Sigmoid colon (tissue), 7 donors: ENCODE measurements around the gene RGS19. TPM values are rescaled to one million over a fixed set of nuclear protein-coding genes. Genes with fewer than 3 reads are reported as not detected.

Source experiments
- DNase-seq: peaks from one replicate; pipeline ENCODE4 v3.0.0-alpha.2; 2019
- H3K27ac ChIP-seq, 4 donors: fragments of 200-600 bp; sonication (generic); one replicate each; pipeline ENCODE4 v1.5.1; 2016 to 2019; ENCODE audit warnings: mild to moderate bottlenecking in 1 of 4
- H3K27me3 ChIP-seq, 3 donors: fragments of 200-600 bp; sonication (generic); one replicate each; pipeline ENCODE4 v1.5.1; 2019; ENCODE audit warnings: mild to moderate bottlenecking in 1 of 3
- H3K36me3 ChIP-seq, 4 donors: fragments of 200-600 bp; sonication (generic); one replicate each; pipeline ENCODE4 v1.5.1; 2016 to 2019
- H3K4me1 ChIP-seq, 4 donors: fragments of 200-600 bp; sonication (generic); one replicate each; pipeline ENCODE4 v1.5.1; 2017 to 2019
- H3K4me3 ChIP-seq, 4 donors: fragments of 200-600 bp; sonication (generic); one replicate each; pipeline ENCODE4 v1.5.1; 2017 to 2019; ENCODE audit warnings: mild to moderate bottlenecking in 2 of 4, moderate library complexity in 1 of 4
- H3K9me3 ChIP-seq, 4 donors: fragments of 200-600 bp in 3 of 4; sonication (generic) in 3 of 4; one replicate each; pipeline versions ENCODE4 v1.5.1 to v1.6.1; 2013 to 2019
- CTCF ChIP-seq, 4 experiments: fragments of 450-650 bp in 3 of 4; fragments of 200-600 bp in 1 of 4; IDR thresholded peaks; one replicate each; pipeline ENCODE4 v1.5.1; 2016 to 2019; ENCODE audit warnings: antibody characterized with exemption in 4 of 4, mild to moderate bottlenecking in 3 of 4, moderate library complexity in 2 of 4
- EP300 ChIP-seq, 4 donors: sonication (generic); formaldehyde crosslinking; IDR thresholded peaks; one replicate each; pipeline ENCODE4 v1.6.1; 2017; ENCODE audit warnings: antibody characterized with exemption in 4 of 4
- POLR2A ChIP-seq, 2 donors: fragments of 450-650 bp; IDR thresholded peaks; one replicate each; pipeline ENCODE4 v1.6.1; 2016; ENCODE audit warnings: antibody characterized with exemption in 2 of 2, mild to moderate bottlenecking in 2 of 2, moderate library complexity in 2 of 2
- POLR2AphosphoS5 ChIP-seq, 4 donors: sonication (generic); formaldehyde crosslinking; IDR thresholded peaks; one replicate each; pipeline ENCODE4 v1.6.1; 2017; ENCODE audit warnings: antibody characterized with exemption in 4 of 4
- WGBS, 2 donors: extraction: QIAGEN DNeasy Blood & Tissue Kit; methylation state at CpG; one replicate each; pipeline ENCODE4 v1.1.7; 2013; 5-methylcytosine and 5-hydroxymethylcytosine counted together
- intact Hi-C: fragments of 100-400 bp; cut with DNase I; formaldehyde crosslinking; loops from one replicate; pipeline ENCODE4 v1.15.1; 2023
- polyA plus RNA-seq, 3 donors: library from polyadenylated mRNA; stranded (reverse); fragments of 200-250 nt; gene quantifications; one replicate each; pipeline ENCODE4 v1.2.3, GENCODE V29; 2013
- total RNA-seq, 4 donors: library from RNA; depleted of rRNA; stranded (reverse); fragments of >200 nt; gene quantifications; one replicate each; pipeline ENCODE4 v1.1.0, GENCODE V29; 2016
- donor health status: healthy with polysubstance abuse.
- donor health status: Bipolar disorder and iron deficiency.
- donor health status: healthy.

The RGS19 gene
- total and polyA plus RNA-seq, 7 donors, result 7.5 to 22.0 (median 11.6) TPM

GRCh38 chr20:64100566-64100888 lies 21.2 kb upstream of the RGS19 start:
- TF ChIP-seq CTCF (IDR thresholded peaks at IDR 0.05) (no peak), EP300 (IDR thresholded peaks at IDR 0.05) (no peak), POLR2AphosphoS5 (IDR thresholded peaks at IDR 0.05) (no peak), POLR2A (IDR thresholded peaks at IDR 0.05) (no peak)
- WGBS, 2 donors, result 48 to 70% methylated on average over 4 of the region's 4 CpGs
- Histone ChIP-seq H3K27me3 (peaks cover 23 to 76% (median 63%) of the 10 kb centered on the region in 3 donors), H3K4me3 (no peak overlapping the region), H3K36me3 (no peaks in the 10 kb centered on the region), H3K9me3 (no peaks in the 10 kb centered on the region), H3K27ac (no peak overlapping the region), H3K4me1 (peaks cover 0 to 12% (median 10%) of the 10 kb centered on the region in 4 donors)
- no peak for DNase-seq
- intact Hi-C loops, result no loop called here

GRCh38 chr20:64099880-64100565 lies 20.7 kb upstream of the RGS19 start:
- no peak overlapping the region for H3K4me3 ChIP-seq
- H3K27me3 ChIP-seq, result peaks cover 23 to 80% (median 65%) of the 10 kb centered on the region in 3 donors
- no peaks in the 10 kb centered on the region for H3K36me3 ChIP-seq
- H3K27ac ChIP-seq, result no peak overlapping the region
- H3K9me3 ChIP-seq, result no peaks in the 10 kb centered on the region
- intact Hi-C loops, result no loop called here
- H3K4me1 ChIP-seq, result peaks cover 0 to 12% (median 10%) of the 10 kb centered on the region in 4 donors
- TF ChIP-seq POLR2AphosphoS5 (IDR thresholded peaks at IDR 0.05) (no peak), EP300 (IDR thresholded peaks at IDR 0.05) (no peak), CTCF (IDR thresholded peaks at IDR 0.05) (no peak), POLR2A (IDR thresholded peaks at IDR 0.05) (no peak)
- WGBS, 2 donors, result 60 to 65% methylated on average over 14 of the region's 14 CpGs
- DNase-seq, result no peak

- Histone ChIP-seq H3K9me3 (no peaks in the 10 kb centered on the region), H3K4me3 (no peak overlapping the region), H3K27ac (no peak overlapping the region), H3K27me3 (peaks cover 23 to 79% (median 65%) of the 10 kb centered on the region in 3 donors), H3K4me1 (peaks cover 0 to 12% (median 10%) of the 10 kb centered on the region in 4 donors), H3K36me3 (no peaks in the 10 kb centered on the region)
- no peak for DNase-seq
- 68 to 84% methylated on average over 21 of the region's 21 CpGs for WGBS, 2 donors
- no peak for TF ChIP-seq POLR2A (IDR thresholded peaks at IDR 0.05)
- TF ChIP-seq CTCF (IDR thresholded peaks at IDR 0.05), result no peak
- TF ChIP-seq EP300 (IDR thresholded peaks at IDR 0.05), result no peak
- no peak for TF ChIP-seq POLR2AphosphoS5 (IDR thresholded peaks at IDR 0.05)
- intact Hi-C loops, result no loop called here
Observed at GRCh38 chr20:64099086-64099786, 19.9 kb upstream of the RGS19 start.

GRCh38 chr20:64098471-64099013 lies 19.2 kb upstream of the RGS19 start:
- no peak for TF ChIP-seq EP300 (IDR thresholded peaks at IDR 0.05)
- H3K27me3 ChIP-seq, result peaks cover 23 to 72% (median 58%) of the 10 kb centered on the region in 3 donors
- H3K27ac ChIP-seq, result no peak overlapping the region
- no peak for DNase-seq
- peaks cover 0 to 12% (median 10%) of the 10 kb centered on the region in 4 donors for H3K4me1 ChIP-seq
- H3K4me3 ChIP-seq, result no peak overlapping the region
- 90 to 96% methylated on average over 28 of the region's 28 CpGs for WGBS, 2 donors
- no peaks in the 10 kb centered on the region for H3K36me3 ChIP-seq
- intact Hi-C loops, result no loop called here
- H3K9me3 ChIP-seq, result no peaks in the 10 kb centered on the region

GRCh38 chr20:64096535-64096934 lies 17.2 kb upstream of the RGS19 start:
- Histone ChIP-seq H3K4me1 (no peaks in the 10 kb centered on the region), H3K9me3 (no peaks in the 10 kb centered on the region), H3K27ac (no peak overlapping the region), H3K27me3 (peaks cover 11 to 53% (median 45%) of the 10 kb centered on the region in 3 donors), H3K36me3 (no peaks in the 10 kb centered on the region), H3K4me3 (no peak overlapping the region)
- DNase-seq, result no peak
- TF ChIP-seq EP300 (IDR thresholded peaks at IDR 0.05), result no peak
- TF ChIP-seq POLR2A (IDR thresholded peaks at IDR 0.05), result no peak
- TF ChIP-seq POLR2AphosphoS5 (IDR thresholded peaks at IDR 0.05), result no peak
- TF ChIP-seq CTCF (IDR thresholded peaks at IDR 0.05), result no peak
- WGBS, 2 donors, result 81 to 88% methylated on average over 6 of the region's 6 CpGs
- intact Hi-C loops, result no loop called here
